Measurements from ENCODE around the gene NOTCH1. TPM values are rescaled to one million over a fixed set of nuclear protein-coding genes. Genes with fewer than 3 reads are reported as not detected.

Gene NOTCH1
- total and polyA plus RNA-seq, 2 of the 8 experiments (the other 6 are each of a cell fraction or from before 2014, with no cell fraction given), result 6.9 to 55.6 TPM

GRCh38 chr9:136474974-136475865 lies 70.6 kb downstream of the NOTCH1 start:
- H3K27ac ChIP-seq (ENCODE audit: low read depth, low read length), result no peak overlapping the region
- WGBS, 2 experiments (ENCODE audit: extremely low coverage in 1 of 2, insufficient coverage in 1 of 2, insufficient read length in 1 of 2, insufficient replicate concordance in 2 of 2, low coverage in 1 of 2, low lambda C conversion rate in 2 of 2, missing lambda C conversion rate in 1 of 2), result 94% methylated on average over 34 of the region's 34 CpGs; no CpG with 5 or more reads in 1 of the 2 experiments
- H4K20me1 ChIP-seq (replicated peaks in 1 of 2; ENCODE audit: control insufficient read depth in 1 of 2, insufficient read depth in 2 of 2, low read length in 2 of 2), result peaks cover 21 to 44% of the 10 kb centered on the region in 2 experiments
- POLR2A ChIA-PET (ENCODE audit: partially characterized antibody), result interaction anchor here (0.6 to 2.9 kb wide), 9 partner anchors 9 to 82 kb away, joined by 3 to 13 read pairs (median 4); no protein-coding TSS in a partner anchor
- CTCF ChIA-PET (ENCODE audit: partially characterized antibody), result interaction anchor here (0.5 to 2.2 kb wide), 6 partner anchors 10 to 157 kb away, joined by 3 to 10 read pairs (median 3); no protein-coding TSS in a partner anchor
- H3K23ac ChIP-seq (ENCODE audit: insufficient read length), result no peak overlapping the region
- no peak overlapping the region for H3K4me2 ChIP-seq (ENCODE audit: insufficient read depth in 1 of 2, low read depth in 2 of 2, low read length in 2 of 2)
- FAIRE-seq (no peak), DNase-seq (ENCODE audit: low read depth in 1 of 2, low spot score in 2 of 2) (no peak)
- no peak overlapping the region for H3K56ac ChIP-seq (replicated peaks; ENCODE audit: insufficient read length, low read depth, low read length)
- no peaks in the 10 kb centered on the region for H3K23me2 ChIP-seq (ENCODE audit: low read depth, low read length)
- no peak overlapping the region for H2AK5ac ChIP-seq (ENCODE audit: low read depth, low read length)
- no peak overlapping the region for H2BK12ac ChIP-seq (ENCODE audit: low read depth, low read length)
- H2BK5ac ChIP-seq (ENCODE audit: low read depth, low read length), result no peak overlapping the region
- H3K9ac ChIP-seq (replicated peaks in 1 of 4; ENCODE audit: extremely low read depth in 1 of 4, low read depth in 3 of 4, low read length in 3 of 4), result no peak overlapping the region
- peaks cover 5% of the 10 kb centered on the region for H3K79me1 ChIP-seq (ENCODE audit: low read depth, low read length)
- H2BK120ac ChIP-seq (replicated peaks; ENCODE audit: low read depth, low read length), result no peak overlapping the region
- H4K5ac ChIP-seq (ENCODE audit: insufficient read length, low read depth, low read length), result no peak overlapping the region
- no peak overlapping the region for H4K91ac ChIP-seq (replicated peaks; ENCODE audit: insufficient read length, low read length)
- H3K4me3 ChIP-seq (ENCODE audit: extremely low read depth in 1 of 4, insufficient read depth in 2 of 4, low read depth in 3 of 4, low read length in 4 of 4), result no peak overlapping the region
- H3K79me2 ChIP-seq (ENCODE audit: control insufficient read depth in 1 of 2, insufficient read depth in 2 of 2, low read length in 2 of 2), result peaks cover 9 to 82% of the 10 kb centered on the region in 2 experiments; a peak in 3 of 4 replicates
- no peak overlapping the region for H3K4ac ChIP-seq (replicated peaks; ENCODE audit: insufficient read length, low read depth, low read length)
- H4K8ac ChIP-seq (ENCODE audit: extremely low read depth, insufficient read depth, low read length), result no peak overlapping the region; the same call in 1 of the 2 replicates
- peaks cover 48 to 69% (median 66%) of the 10 kb centered on the region in 4 experiments for H3K36me3 ChIP-seq (ENCODE audit: control insufficient read depth in 2 of 4, insufficient read depth in 4 of 4, low read length in 3 of 4)
- H2BK15ac ChIP-seq (ENCODE audit: low read length), result no peak overlapping the region
- no peak overlapping the region for H3K18ac ChIP-seq (ENCODE audit: extremely low read depth, low read length)
- H3K14ac ChIP-seq (ENCODE audit: insufficient read length), result no peak overlapping the region
- H3K4me1 ChIP-seq (replicated peaks in 1 of 4; ENCODE audit: control insufficient read depth in 3 of 4, insufficient read depth in 4 of 4, low read length in 3 of 4), result no peaks in the 10 kb centered on the region
- H3K27me3 ChIP-seq (replicated peaks in 1 of 4; ENCODE audit: control insufficient read depth in 3 of 4, extremely low read depth in 1 of 4, insufficient read depth in 3 of 4, low read length in 3 of 4), result no peaks in the 10 kb centered on the region
- H2AFZ ChIP-seq (ENCODE audit: low read length), result no peak overlapping the region
- no peaks in the 10 kb centered on the region for H3K9me3 ChIP-seq (ENCODE audit: insufficient read depth in 2 of 2, low read depth in 1 of 2, low read length in 1 of 2)
- no peak overlapping the region for H2BK20ac ChIP-seq (ENCODE audit: low read length)
- TF ChIP-seq CHD2 (IDR thresholded peaks at IDR 0.05; ENCODE audit: low read length) (no peak), POLR2AphosphoS5 (IDR thresholded peaks at IDR 0.05; ENCODE audit: low read depth, low read length) (no peak), RXRA (IDR thresholded peaks at IDR 0.05; ENCODE audit: insufficient read depth, low read depth, low read length) (no peak), SAP30 (IDR thresholded peaks at IDR 0.05; ENCODE audit: insufficient read depth, insufficient replicate concordance, low read length) (no peak), HDAC6 (IDR thresholded peaks at IDR 0.05; ENCODE audit: low read depth, low read length) (no peak), USF2 (IDR thresholded peaks at IDR 0.05; ENCODE audit: low read length) (no peak), CBX8 (IDR thresholded peaks at IDR 0.05; ENCODE audit: borderline replicate concordance, low read depth, low read length) (no peak), CHD1 (IDR thresholded peaks at IDR 0.05; ENCODE audit: low read depth, low read length) (no peak), KDM1A (IDR thresholded peaks at IDR 0.05; ENCODE audit: borderline replicate concordance, low read length) (no peak), RAD21 (IDR thresholded peaks at IDR 0.05 in 1 of 2, conservative IDR thresholded peaks at IDR 0.05 in 1 of 2; ENCODE audit: low read depth in 2 of 2, low read length in 2 of 2) (no peak)
